G401 (cell line): Measurements from ENCODE around the gene CSGALNACT2. TPM values are rescaled to one million over a fixed set of nuclear protein-coding genes. Genes with fewer than 3 reads are reported as not detected.

Experiments used
- DNase-seq: peaks from one replicate; pipeline ENCODE4 v3.0.0-alpha.2; 2015; ENCODE audit warnings: low spot score
- in situ Hi-C: cut with HindIII; loops from 2 replicates; pipeline ENCODE4 v1.10.0; 2016; ENCODE audit warnings: low sequenced_read_pairs, mixed read lengths
- total RNA-seq: library from RNA; depleted of rRNA; stranded (reverse); fragments of >200 nt; shearing (Covaris generic); gene quantifications from 2 replicates; pipeline ENCODE4 v1.2.3, GENCODE V29; 2014; rRNA removed

Gene CSGALNACT2
- total RNA-seq, 1 experiment from 2014 or later, result 9.2 TPM

GRCh38 chr10:43231523-43232078, 93.4 kb downstream of the CSGALNACT2 start:
- DNase-seq, result no peak
- in situ Hi-C loops, result no loop called here

- in situ Hi-C loops, result no loop called here
- no peak for DNase-seq
These were observed 95.6 kb downstream of the CSGALNACT2 start for GRCh38 chr10:43233601-43234430.

GRCh38 chr10:43234471-43235041, 96.3 kb downstream of the CSGALNACT2 start:
- in situ Hi-C loops, result no loop called here
- no peak for DNase-seq

Other genes starting within 250 kb of the CSGALNACT2 start
- 0.03 TPM in 1 of 2 replicates, not detected in the other for gene RET, start 61.4 kb upstream of the CSGALNACT2 start, total RNA-seq
- 14.9 and 18.0 TPM in 2 replicates for gene RASGEF1A, start 128.6 kb downstream of the CSGALNACT2 start, total RNA-seq
- gene FXYD4, start 233.2 kb downstream of the CSGALNACT2 start, total RNA-seq, result not detected in 2 replicates